ENCODE results near the gene CEP350.

Gene CEP350

DNA sequence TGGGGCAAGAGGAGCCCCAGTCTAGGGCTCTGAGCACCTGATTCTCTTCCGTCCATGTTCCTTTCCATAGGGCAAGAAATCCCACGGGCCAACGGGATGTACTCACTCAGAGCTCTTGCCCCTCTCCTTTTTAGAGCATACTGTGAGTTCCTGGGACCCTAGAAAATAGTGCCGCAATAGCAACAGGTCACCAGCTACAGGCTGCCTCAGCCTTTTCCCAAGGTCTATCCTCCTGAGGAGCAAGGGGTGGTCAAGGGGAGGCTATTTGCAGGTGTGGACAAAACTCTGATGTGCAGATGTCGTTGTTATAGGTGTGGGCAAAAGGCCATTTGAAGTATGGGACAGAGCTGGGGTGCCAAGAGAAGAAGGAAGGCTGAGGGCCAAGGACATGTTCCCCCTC, 198.4 kb downstream of the CEP350 start:
- no peak overlapping the region for H3K4me3 ChIP-seq (ENCODE audit: low read depth, low read length)

GRCh38 chr1:180154003-180154324, 199.4 kb downstream of the CEP350 start:
- H3K4me3 ChIP-seq (ENCODE audit: low read depth, low read length), result peak overlapping the region; percentile 73

- peak within 1 kb of the TSS; percentile 73 for H3K4me3 ChIP-seq (ENCODE audit: low read depth, low read length)
These were observed 199.9 kb downstream of the CEP350 start, which contains the start of gene QSOX1 for GRCh38 chr1:180154325-180155181. QSOX1 (plus strand) TSS chr1:180154869; CDS start chr1:180154908, 39 bp downstream.

GRCh38 chr1:180155182-180155682, 200.6 kb downstream of the CEP350 start:
- peak overlapping the region; percentile 71 for H3K4me3 ChIP-seq (ENCODE audit: low read depth, low read length)

DNA sequence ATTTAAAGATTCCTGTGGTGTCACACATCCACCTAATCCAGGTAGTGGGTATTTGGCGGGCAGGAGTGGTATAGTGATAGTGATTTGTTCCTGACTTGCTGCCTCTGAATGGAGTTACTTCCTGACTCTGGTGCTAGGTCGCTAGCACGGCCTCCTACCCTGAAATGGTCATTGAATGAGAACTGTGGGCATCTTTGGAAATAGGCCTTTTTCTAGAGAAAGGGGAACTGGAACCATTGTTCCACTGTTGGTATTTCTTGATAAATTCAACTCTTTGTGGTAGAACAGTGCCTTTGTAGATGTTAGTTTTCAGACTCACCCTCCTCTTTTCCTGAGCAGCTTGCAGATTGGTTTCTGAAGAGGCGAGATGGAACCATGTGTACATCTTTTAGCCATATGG, 201.6 kb downstream of the CEP350 start:
- no peak overlapping the region for H3K4me3 ChIP-seq (ENCODE audit: low read depth, low read length)

- no peak overlapping the region for H3K4me3 ChIP-seq (ENCODE audit: low read depth, low read length)
These were observed 202.1 kb downstream of the CEP350 start for GRCh38 chr1:180156631-180157091.

DNA sequence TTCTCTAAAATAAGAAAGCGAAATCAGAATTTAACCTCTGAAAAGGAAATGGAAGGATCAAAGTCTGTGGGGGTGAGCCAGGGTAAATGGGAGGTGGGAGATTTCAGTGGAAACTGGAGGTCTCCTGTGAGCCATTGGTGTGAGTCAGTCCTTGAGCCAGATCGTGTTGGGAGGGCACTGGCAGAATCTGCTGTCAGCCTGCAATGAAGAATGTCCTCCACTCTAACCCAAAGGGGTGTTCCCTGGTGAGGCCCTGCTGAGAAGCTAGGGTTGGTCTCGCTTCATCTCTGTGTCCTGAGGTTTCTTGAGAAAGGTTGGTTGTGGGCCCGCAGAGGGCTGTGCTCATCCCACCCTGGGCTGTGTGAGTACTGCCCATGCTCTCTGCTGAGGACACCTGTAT, 202.5 kb downstream of the CEP350 start:
- H3K4me3 ChIP-seq (ENCODE audit: low read depth, low read length), result no peak overlapping the region

DNA sequence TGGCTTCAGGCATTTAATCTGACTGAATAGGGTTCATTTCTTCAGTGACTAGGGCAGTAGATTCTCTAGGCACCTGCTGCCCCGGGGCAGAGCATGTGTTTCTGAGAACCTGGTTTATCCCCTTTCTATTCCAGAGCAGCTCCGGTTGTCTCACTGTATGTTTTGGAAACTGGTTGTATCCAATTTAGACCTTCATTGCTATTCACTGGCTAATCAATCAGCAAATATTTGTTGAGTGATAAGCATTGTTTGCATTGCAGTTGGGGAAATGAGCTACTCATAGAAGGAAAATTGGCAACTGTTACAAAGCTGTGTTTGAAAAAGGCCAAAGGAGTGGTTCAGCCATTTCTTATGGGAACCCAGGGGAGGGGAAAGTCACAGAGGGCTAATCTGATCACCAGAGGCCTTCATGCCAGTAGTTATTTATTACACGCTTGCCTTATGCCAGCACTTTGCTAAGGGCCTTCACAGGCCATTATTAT, 203.0 kb downstream of the CEP350 start:
- H3K4me3 ChIP-seq (ENCODE audit: low read depth, low read length), result no peak overlapping the region

- H3K4me3 ChIP-seq (ENCODE audit: low read depth, low read length), result no peak overlapping the region
These were observed 203.8 kb downstream of the CEP350 start for GRCh38 chr1:180158149-180159147.

- no peak overlapping the region for H3K4me3 ChIP-seq (ENCODE audit: low read depth, low read length)
These were observed 205.7 kb downstream of the CEP350 start for GRCh38 chr1:180160357-180160756.

DNA sequence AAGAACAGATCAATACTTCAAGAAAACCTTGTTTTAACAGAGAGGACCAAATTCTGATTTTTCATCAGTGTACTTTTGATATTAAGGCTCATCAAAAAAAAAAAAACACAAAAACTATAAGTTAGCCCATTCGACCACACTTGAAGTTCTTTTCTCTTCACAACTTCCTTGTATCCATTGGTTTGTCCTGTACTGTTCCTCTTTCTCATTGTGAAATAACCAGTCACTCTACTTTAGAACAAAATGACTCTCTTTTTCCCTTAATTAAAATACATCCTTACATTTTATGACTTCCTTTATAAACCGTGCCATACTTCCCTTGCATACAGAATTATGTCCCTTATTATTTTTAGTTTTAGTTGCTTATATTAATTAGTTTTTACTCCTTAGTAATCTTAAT, 208.4 kb downstream of the CEP350 start:
- no peak overlapping the region for H3K4me3 ChIP-seq (ENCODE audit: low read depth, low read length)

All from iPS-11a (cell line).